Body of pancreas (tissue), 4 donors: Measurements from ENCODE around the gene SLIT2.

ENCODE experiments used
- CTCF ChIP-seq, 7 experiments: fragments of 450-650 bp in 4 of 7; fragments of 200-600 bp in 3 of 7; sonication (generic) in 3 of 7; IDR thresholded peaks; one replicate each; pipeline ENCODE4 v1.5.1; 2016 to 2019; ENCODE audit warnings: antibody characterized with exemption in 7 of 7
- POLR2A ChIP-seq, 3 donors: fragments of 450-650 bp; IDR thresholded peaks; one replicate each; pipeline ENCODE4 v1.6.1; 2016; ENCODE audit warnings: antibody characterized with exemption in 3 of 3, mild to moderate bottlenecking in 2 of 3

- TF ChIP-seq POLR2A (IDR thresholded peaks at IDR 0.05) = no peak
- TF ChIP-seq CTCF (IDR thresholded peaks at IDR 0.05) = no peak
Measured at GRCh38 chr4:20273793-20274192, 22.1 kb downstream of the SLIT2 start.
